Adrenal gland (tissue), 12 donors: ENCODE data around the gene FURIN. TPM values are rescaled to one million over a fixed set of nuclear protein-coding genes. Genes with fewer than 3 reads are reported as not detected.

Source experiments
- DNase-seq, 7 donors: peaks; one replicate each; pipeline ENCODE4 v3.0.0-alpha.2; 2019 to 2020
- H3K27ac ChIP-seq, 5 donors: fragments of 200-600 bp; sonication (generic) in 4 of 5; 1 replicate in 3 of 5; 2 replicates in 2 of 5; pipeline versions ENCODE4 v1.5.1 to v1.8.0; 2016 to 2020; ENCODE audit warnings: mild to moderate bottlenecking in 1 of 5
- H3K27me3 ChIP-seq: fragments of 200-600 bp; 2 replicates; pipeline ENCODE4 v1.8.0; 2021
- H3K36me3 ChIP-seq, 2 donors: fragments of 200-600 bp; replicated peaks in 1 of 2; 1 replicate in 1 of 2; 2 replicates in 1 of 2; pipeline versions ENCODE4 v1.5.1 to v1.8.0; 2018 to 2022
- H3K4me1 ChIP-seq, 2 donors: fragments of 200-600 bp; replicated peaks in 1 of 2; 1 replicate in 1 of 2; 2 replicates in 1 of 2; pipeline versions ENCODE4 v1.5.1 to v1.8.0; 2018 to 2021
- H3K4me3 ChIP-seq, 4 donors: fragments of 200-600 bp; sonication (generic) in 3 of 4; one replicate each; pipeline ENCODE4 v1.5.1; 2016 to 2018
- H3K9me3 ChIP-seq, 3 donors: fragments of 200-600 bp; sonication (generic) in 1 of 3; replicated peaks in 1 of 3; 1 replicate in 2 of 3; 2 replicates in 1 of 3; pipeline versions ENCODE4 v1.5.1 to v1.8.0; 2016 to 2021
- CTCF ChIP-seq, 6 experiments: fragments of 450-650 bp in 4 of 6; fragments of 200-600 bp in 2 of 6; sonication (generic) in 1 of 6; IDR thresholded peaks; 1 replicate in 5 of 6; 2 replicates in 1 of 6; pipeline versions ENCODE4 v1.5.1 to v1.8.0; 2016 to 2021; ENCODE audit warnings: antibody characterized with exemption in 6 of 6, mild to moderate bottlenecking in 2 of 6, moderate library complexity in 1 of 6
- POLR2A ChIP-seq, 2 donors: fragments of 450-650 bp; IDR thresholded peaks; one replicate each; pipeline ENCODE4 v1.6.1; 2017; ENCODE audit warnings: antibody characterized with exemption in 2 of 2, mild to moderate bottlenecking in 2 of 2, moderate library complexity in 1 of 2
- WGBS, 4 donors: extraction: QIAGEN DNeasy Blood & Tissue Kit in 2 of 4; methylation state at CpG; one replicate each; pipeline versions ENCODE4 v1.1.5 to v1.1.7; 2013 to 2017; 5-methylcytosine and 5-hydroxymethylcytosine counted together
- intact Hi-C, 2 donors: fragments of 100-400 bp; cut with DNase I; formaldehyde crosslinking; loops; one replicate each; pipeline versions ENCODE4 v1.14.1 to v1.15.0; 2022 to 2023
- polyA plus RNA-seq, 3 donors: library from polyadenylated mRNA; stranded (reverse); fragments of 200-250 nt in 2 of 3; fragments of 350-450 nt in 1 of 3; fragmentation: Illumina TruSeq in 1 of 3; extraction: RNeasy Lipid Tissue Mini Kit (QIAGEN cat#74804) in 1 of 3; gene quantifications; one replicate each; pipeline ENCODE4 v1.2.3, GENCODE V29; 2013 to 2014
- total RNA-seq, 9 donors: library from RNA; depleted of rRNA in 4 of 9; stranded (reverse); fragments of >200 nt in 4 of 9; fragments of 120-200 nt in 1 of 9; fragmentation: NEBNext Ultra II Directional in 1 of 9; extraction: Animal tissue kit (Norgen Biotek cat#: 25700) in 1 of 9; gene quantifications; one replicate each; pipeline versions ENCODE4 v1.1.0 to v1.2.4, GENCODE V29; 2013 to 2023
- donor health status: healthy with polysubstance abuse.
- donor health status: Bipolar disorder and iron deficiency.
- donor health status: DM: yes; HTN: yes; CAD: no.
- donor health status: DM: no; HTN: no; CAD: no.
- donor health status: DM: no; HTN: no; CAD: no.
- donor health status: DM: yes; HTN: yes; CAD: no.

FURIN gene
- total and polyA plus RNA-seq, 12 donors, result 11.5 to 119 (median 45.2) TPM

GRCh38 chr15:90885432-90886290 is 17.3 kb downstream of the FURIN start:
- Histone ChIP-seq H3K4me3 (peak overlapping the region in 1 of 4 donors; percentile 63), H3K9me3 (no peaks in the 10 kb centered on the region), H3K27ac (peak overlapping the region in 4 of 5 donors; percentile 29 to 95 (median 80)), H3K4me1 (peaks cover 0 to 33% of the 10 kb centered on the region in 2 donors), H3K36me3 (peaks cover 0 to 49% of the 10 kb centered on the region in 2 donors), H3K27me3 (no peaks in the 10 kb centered on the region)
- WGBS, 4 donors, result 24 to 48% (median 44%) methylated on average over 11 to 23 of the region's 23 CpGs
- DNase-seq, result peak; percentile 68 to 84 (median 77)
- peak; percentile 87 to 99 (median 96) for TF ChIP-seq CTCF (IDR thresholded peaks at IDR 0.05)
- TF ChIP-seq POLR2A (IDR thresholded peaks at IDR 0.05), result no peak
- intact Hi-C loops, result loop anchor here (5.0 to 10.0 kb wide), 2 partner anchors 171 to 238 kb away; partner anchors contain the start of gene BLM (in 1 of the 2)

GRCh38 chr15:90886291-90886614 is 17.9 kb downstream of the FURIN start:
- peak in 2 of 6 experiments; percentile 7 to 17 for TF ChIP-seq CTCF (IDR thresholded peaks at IDR 0.05)
- no peak for TF ChIP-seq POLR2A (IDR thresholded peaks at IDR 0.05)
- 23 to 26% (median 25%) methylated on average over 5 of the region's 5 CpGs for WGBS, 4 donors
- no peaks in the 10 kb centered on the region for H3K9me3 ChIP-seq
- H3K4me3 ChIP-seq, result no peak overlapping the region
- H3K27me3 ChIP-seq, result no peaks in the 10 kb centered on the region
- H3K4me1 ChIP-seq, result peaks cover 0 to 33% of the 10 kb centered on the region in 2 donors
- DNase-seq, result no peak
- H3K36me3 ChIP-seq, result peaks cover 0 to 49% of the 10 kb centered on the region in 2 donors
- intact Hi-C loops, result loop anchor here (5.0 to 10.0 kb wide), 2 partner anchors 171 to 239 kb away; partner anchors contain the start of gene BLM (in 1 of the 2)
- no peak overlapping the region for H3K27ac ChIP-seq

GRCh38 chr15:90887037-90887481 is 18.7 kb downstream of the FURIN start:
- H3K27me3 ChIP-seq, result no peaks in the 10 kb centered on the region
- no peak overlapping the region for H3K27ac ChIP-seq
- 25 to 71% (median 64%) methylated on average over 4 to 13 of the region's 13 CpGs for WGBS, 4 donors
- peaks cover 0 to 49% of the 10 kb centered on the region in 2 donors for H3K36me3 ChIP-seq
- H3K4me3 ChIP-seq, result no peak overlapping the region
- peaks cover 0 to 33% of the 10 kb centered on the region in 2 donors for H3K4me1 ChIP-seq
- intact Hi-C loops, result loop anchor here (5.0 to 10.0 kb wide), 2 partner anchors 172 to 240 kb away; partner anchors contain the start of gene BLM (in 1 of the 2)
- DNase-seq, result no peak
- no peak for TF ChIP-seq POLR2A (IDR thresholded peaks at IDR 0.05)
- no peak for TF ChIP-seq CTCF (IDR thresholded peaks at IDR 0.05)
- no peaks in the 10 kb centered on the region for H3K9me3 ChIP-seq

- 84 to 96% (median 89%) methylated on average over 10 to 18 of the region's 18 CpGs for WGBS, 4 donors
- Histone ChIP-seq H3K4me3 (no peak overlapping the region), H3K9me3 (no peaks in the 10 kb centered on the region), H3K27ac (no peak overlapping the region), H3K27me3 (no peaks in the 10 kb centered on the region), H3K36me3 (peaks cover 0 to 61% of the 10 kb centered on the region in 2 donors), H3K4me1 (peaks cover 0 to 18% of the 10 kb centered on the region in 2 donors)
- no peak for TF ChIP-seq POLR2A (IDR thresholded peaks at IDR 0.05)
- no peak for TF ChIP-seq CTCF (IDR thresholded peaks at IDR 0.05)
- intact Hi-C loops, result loop anchor here (5.0 to 10.0 kb wide), 2 partner anchors 175 to 242 kb away; partner anchors contain the start of gene BLM (in 1 of the 2)
- DNase-seq, result no peak
Observed at GRCh38 chr15:90889313-90889730, 20.9 kb downstream of the FURIN start.
